NOMO-1 treated with DMSO at 0.1 percent for 48 hours (cell line): ENCODE results near the gene DTNBP1.
A peak's percentile ranks its signal among the peaks of the same experiment; 100 is the strongest.

Source experiments
- DNase-seq: peaks from one replicate; lab custom pipeline; 2025; ENCODE audit not compliant: unreplicated experiment; lab: John Stamatoyannopoulos, UW

DTNBP1 gene

GRCh38 chr6:15504581-15505350 lies 158.1 kb downstream of the DTNBP1 start:
- DNase-seq: no peak

GRCh38 chr6:15504040-15504495 lies 158.8 kb downstream of the DTNBP1 start:
- DNase-seq: no peak

DNA sequence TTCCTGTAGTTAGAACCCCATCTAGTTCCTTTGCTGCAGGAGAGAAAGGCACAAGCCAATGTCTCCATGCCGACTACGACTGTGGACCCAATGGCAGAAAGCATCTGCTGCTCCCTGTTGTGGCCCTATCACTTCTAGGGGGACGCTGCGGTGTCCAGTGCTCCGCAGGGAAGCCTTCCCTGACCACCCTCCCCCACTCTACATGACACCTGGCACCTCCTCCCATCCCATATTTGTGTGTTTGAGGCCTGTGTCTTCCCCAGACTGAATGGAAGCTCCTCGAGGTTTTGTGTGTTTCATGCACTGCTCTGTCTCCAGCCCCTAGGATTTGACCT lies 159.5 kb downstream of the DTNBP1 start:
- no peak for DNase-seq

- no peak for DNase-seq
Measured at GRCh38 chr6:15502446-15503345, 160.1 kb downstream of the DTNBP1 start.

- DNase-seq: no peak
Measured at GRCh38 chr6:15501826-15502445, 160.9 kb downstream of the DTNBP1 start.

- no peak for DNase-seq
Measured at GRCh38 chr6:15500901-15501825, 161.7 kb downstream of the DTNBP1 start.

DNA sequence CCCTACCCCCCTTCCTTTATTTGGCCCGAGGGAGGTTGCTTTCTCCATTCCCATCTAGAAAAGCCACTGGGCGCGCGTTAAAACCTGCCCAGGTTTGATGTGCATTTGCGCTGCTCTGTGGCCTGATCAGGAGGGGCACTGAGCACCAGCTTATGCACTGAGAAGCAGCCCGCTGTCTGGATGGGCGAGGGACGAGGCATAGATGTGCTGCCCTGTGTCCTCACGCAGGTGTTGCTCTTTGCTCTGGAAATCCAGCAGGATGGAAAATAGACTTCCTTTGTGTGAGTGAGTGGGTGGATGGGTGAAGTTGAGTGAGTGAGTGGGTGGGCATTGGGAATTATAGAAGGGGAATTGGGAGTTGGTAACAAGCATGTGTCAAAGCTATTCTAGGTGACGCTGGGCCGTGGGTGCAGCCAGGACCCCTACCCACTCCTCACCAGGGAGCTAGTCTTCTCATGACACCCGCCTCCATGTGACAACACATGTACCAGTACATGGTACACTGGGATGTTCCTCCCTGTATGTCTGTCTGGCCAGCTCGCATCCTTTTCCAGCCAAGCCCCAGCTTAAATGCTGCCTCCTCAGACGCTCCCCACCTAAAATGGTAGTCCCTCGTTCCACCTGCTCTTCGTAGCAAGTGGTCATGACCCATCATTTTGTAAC lies 162.6 kb downstream of the DTNBP1 start:
- DNase-seq: no peak

GRCh38 chr6:15499591-15499990 lies 163.2 kb downstream of the DTNBP1 start:
- DNase-seq: no peak

DNA sequence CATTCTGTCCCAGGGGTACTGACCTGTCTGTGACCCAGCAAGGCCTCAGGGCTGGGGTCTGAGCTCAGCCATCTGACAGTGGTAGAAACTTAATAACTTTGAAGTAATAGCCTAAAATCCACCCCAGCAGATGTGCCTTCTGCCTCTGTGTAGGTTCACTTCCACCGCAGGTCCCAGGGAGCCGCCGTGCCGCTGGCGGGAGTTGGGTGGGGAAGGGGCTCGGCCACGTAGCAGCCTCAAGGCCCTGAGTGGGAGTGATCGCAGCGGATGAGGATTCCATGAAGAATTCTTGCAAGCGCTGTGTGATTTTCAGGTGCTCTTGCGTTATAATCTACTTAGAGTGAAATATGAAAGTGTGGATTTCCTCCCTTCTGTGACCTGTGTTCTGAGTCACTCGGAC lies 163.7 kb downstream of the DTNBP1 start:
- DNase-seq: no peak

- DNase-seq: no peak
Measured at GRCh38 chr6:15498640-15499039, 164.2 kb downstream of the DTNBP1 start.

GRCh38 chr6:15496345-15497131 lies 166.3 kb downstream of the DTNBP1 start:
- DNase-seq: no peak

- no peak for DNase-seq
Measured at GRCh38 chr6:15495375-15495901, 167.4 kb downstream of the DTNBP1 start.

DNA sequence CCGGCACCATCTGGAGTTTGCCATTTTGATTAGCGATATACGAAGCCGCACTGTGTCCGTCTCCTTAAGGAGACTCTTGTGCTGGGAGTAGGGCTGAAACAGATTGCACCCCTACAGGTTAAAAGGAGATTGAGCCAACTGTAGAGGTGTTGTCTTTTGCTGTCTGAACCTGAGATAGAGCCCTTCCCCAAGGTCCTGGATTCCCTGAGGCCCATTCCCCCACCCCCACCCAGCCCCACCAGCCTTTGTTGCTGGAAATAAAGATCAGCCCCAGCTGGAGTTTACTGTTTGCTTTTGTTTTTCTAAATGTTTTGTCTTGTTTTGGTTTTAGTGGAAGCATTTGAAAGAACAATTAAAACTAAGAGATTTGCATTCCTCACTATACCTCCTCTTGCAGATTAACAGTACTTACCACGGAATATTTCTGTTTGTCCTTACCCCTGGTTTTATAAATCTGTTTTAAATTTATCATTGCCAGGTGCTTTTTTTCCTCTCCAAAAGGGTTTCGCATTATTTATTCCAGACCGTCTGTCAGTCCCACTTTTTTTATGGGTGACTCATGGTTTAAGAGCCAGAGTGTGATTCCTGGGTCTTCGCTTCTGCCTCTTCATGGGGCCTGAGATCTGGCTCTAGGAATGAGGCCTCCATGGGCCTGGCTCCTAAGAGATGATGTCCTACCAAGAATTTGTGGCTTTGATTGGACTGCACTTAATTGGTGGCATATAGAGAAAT lies 169.2 kb downstream of the DTNBP1 start:
- no peak for DNase-seq

DNA sequence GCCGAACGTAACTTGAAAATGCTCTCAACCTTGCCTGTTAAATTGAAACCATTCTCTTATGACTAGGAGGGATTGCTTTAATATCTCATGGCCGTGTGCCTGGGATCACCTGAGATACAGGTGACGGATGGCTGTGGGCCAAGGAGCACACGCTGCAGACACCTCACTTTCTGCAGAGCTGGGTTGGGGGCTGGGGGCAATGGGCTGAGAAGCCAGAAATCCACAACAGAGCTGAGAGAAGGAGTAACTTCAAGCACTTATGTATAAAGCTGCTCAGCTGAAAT lies 170.9 kb downstream of the DTNBP1 start:
- no peak for DNase-seq

- peak; percentile 51 for DNase-seq
Measured at GRCh38 chr6:15491255-15491985, 171.4 kb downstream of the DTNBP1 start.

DNA sequence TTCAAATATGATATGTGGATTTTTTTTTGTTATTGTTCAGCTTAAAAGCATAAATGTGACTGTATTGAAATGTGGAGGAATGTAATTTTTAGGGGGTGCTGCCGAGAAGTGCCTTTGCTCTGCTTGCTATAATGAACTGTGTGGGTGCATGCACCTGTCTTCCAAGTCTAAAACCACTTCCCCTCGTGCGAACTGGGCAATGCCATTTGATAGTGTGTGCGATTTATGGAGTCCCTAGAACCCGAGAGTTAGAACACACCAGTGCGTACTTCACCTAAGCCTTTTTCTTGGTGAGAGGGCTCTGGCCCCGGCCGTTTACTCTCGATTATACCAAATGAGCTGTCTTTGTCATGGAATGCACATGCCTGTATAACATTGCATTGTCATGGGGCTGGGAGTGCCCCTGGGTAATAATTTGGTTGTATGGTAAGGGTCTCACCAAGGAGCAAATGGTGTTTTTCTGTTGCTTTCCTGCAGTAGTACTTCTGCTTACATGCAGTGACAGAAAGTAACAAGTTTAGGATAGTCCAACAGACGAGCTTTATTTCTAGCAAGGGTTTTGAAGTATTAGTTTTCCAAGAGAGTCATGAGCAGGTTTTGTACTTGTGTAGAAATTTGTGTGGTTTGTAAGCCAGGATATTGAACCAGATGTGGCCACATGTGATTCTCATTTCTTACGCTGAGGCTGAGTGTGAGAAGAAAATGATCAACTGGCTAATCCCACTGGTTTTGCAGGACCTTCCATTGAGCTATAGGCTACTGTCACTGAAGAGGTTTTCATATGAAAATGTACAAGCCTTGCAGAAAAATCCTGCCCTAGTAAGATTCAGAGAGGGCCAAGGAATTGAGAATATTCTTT lies 172.4 kb downstream of the DTNBP1 start:
- DNase-seq: no peak
